Cerebellar cortex (tissue), 1 donor: ENCODE data around the gene SULT4A1.
A peak's percentile ranks its signal among the peaks of the same experiment; 100 is the strongest.
"Not testable (repeated sequence)": the region's sequence is repeated elsewhere in the genome, so short reads cannot be mapped to it uniquely, and the experiment has no call there.

Experiments
- DNase-seq: peaks from one replicate; pipeline ENCODE4 v3.0.0-alpha.2; 2015; ENCODE audit warnings: low spot score

The SULT4A1 gene, protein sequence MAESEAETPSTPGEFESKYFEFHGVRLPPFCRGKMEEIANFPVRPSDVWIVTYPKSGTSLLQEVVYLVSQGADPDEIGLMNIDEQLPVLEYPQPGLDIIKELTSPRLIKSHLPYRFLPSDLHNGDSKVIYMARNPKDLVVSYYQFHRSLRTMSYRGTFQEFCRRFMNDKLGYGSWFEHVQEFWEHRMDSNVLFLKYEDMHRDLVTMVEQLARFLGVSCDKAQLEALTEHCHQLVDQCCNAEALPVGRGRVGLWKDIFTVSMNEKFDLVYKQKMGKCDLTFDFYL

DNA sequence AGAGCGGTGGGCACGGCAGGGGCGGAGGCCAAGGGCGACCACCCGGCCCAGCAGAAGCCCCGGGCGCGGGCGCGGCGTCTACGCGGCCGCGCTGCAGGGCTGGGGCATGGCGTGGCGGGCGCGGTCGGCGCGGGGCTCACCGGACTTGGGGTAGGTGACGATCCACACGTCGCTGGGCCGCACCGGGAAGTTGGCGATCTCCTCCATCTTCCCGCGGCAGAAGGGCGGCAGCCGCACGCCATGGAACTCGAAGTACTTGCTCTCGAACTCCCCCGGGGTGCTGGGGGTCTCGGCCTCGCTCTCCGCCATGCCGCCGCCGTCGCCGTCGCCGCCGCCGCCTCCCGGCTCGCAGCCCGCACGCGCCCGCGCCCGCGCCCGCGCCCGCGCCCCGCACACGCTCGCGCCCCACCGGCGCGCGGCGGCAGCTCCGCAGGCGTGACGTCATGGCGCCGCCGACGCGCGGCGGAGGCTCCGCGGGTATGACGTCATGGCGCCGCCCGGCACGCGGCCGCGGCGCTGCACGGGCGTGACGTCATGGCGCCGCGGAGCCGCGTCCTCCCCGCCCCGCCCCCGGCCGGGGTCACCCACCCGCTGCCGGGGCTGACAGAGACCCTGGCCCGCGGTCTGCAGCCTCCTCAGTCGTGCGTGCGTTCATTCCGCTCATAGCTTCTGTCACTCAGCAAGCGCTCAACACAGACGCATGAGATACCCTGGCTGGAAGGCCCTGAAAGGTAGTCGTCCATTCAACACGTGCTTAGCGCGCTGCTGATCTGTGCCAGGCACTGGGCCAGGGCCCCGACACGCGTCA, at the start of gene SULT4A1:
SULT4A1 (minus strand) TSS at position 440 of the 808 bp plus-strand sequence; CDS start at position 309, 131 bp downstream.
- DNase-seq, result peak; percentile 55

DNA sequence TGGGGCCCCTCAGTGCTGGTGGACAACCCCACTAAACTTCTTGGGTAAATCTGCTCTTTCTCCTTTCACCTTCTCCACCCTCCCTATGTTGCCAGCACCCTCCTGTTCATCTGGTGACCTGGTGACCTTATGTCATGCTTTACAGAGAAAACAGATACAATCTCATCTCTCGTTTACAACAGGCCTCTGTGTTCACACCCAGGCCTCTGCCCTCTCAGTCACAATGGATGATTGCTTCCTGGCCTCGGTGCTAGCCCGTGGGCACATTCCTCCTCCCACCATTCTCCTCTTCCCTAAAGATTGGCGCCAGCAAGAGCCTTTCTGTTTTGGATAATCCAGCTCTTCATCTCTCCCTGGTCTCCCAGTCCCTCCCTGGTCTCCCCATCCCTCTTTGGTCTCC, 49.0 kb upstream of the SULT4A1 start:
- DNase-seq, result no peak

DNA sequence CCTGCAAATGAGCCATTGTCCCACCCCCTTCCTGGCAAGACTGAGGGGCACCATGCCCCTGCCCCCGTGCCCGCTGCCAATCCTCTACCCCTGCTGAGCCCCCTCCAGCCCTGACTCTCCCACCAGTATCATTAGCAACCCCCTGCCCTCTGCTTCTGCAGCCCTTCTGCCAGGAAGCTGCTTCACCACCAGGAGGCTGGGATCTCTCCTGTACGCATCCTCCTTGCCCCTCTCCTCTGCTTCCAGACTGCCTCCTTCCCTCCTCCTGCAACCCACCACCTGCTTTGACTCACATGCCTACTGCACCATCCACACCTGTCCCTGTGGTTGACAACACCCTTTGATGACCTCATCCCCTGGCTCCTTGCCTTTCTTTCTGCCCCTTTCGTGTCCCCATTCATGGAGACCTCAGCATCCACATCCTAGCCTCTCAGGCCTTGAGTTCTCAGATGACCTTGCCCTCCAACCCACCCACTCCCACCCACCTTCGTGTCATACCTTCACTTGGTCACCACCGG, 47.9 kb upstream of the SULT4A1 start:
- DNase-seq, result no peak

DNA sequence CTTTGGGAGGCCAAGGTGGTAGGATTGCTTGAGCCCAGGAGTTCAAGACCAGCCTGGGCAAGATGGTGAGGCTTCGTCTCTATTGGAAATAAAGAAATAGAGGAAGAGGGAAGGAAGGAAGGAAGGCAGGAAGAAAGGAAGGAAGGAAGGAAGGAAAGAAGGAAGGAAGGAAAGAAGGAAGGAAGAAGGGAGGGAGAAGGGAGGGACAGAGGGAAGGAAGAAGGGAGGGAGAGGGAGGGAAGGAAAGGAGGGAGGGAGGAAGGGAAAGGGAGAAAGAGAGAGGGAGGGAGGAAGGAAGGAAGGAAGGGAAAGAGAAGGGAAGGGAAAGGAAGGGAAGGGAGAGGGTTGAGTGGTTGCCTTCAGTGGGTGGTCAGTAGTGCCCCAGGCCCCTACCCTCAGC, 47.4 kb upstream of the SULT4A1 start:
- DNase-seq, result no peak

DNA sequence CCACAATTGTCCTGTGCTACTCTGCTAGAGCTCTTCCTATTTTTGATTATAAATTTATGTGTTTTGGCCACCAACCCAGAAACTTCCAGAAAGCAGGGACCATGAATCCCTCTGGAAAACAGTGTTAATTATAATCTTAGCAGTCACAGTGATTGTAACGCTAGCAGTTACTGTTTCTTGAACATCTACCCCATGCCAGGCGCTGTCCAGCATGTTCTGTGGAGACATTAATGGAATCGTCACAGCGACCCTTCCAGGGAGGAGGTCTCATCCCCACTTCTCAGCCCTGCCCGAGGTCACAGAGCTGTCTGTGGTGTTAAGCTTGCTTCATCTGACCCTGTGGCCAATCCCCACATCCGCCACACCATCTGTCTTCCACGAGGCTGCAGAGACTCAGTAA, 43.4 kb upstream of the SULT4A1 start:
- DNase-seq, result no peak

DNA sequence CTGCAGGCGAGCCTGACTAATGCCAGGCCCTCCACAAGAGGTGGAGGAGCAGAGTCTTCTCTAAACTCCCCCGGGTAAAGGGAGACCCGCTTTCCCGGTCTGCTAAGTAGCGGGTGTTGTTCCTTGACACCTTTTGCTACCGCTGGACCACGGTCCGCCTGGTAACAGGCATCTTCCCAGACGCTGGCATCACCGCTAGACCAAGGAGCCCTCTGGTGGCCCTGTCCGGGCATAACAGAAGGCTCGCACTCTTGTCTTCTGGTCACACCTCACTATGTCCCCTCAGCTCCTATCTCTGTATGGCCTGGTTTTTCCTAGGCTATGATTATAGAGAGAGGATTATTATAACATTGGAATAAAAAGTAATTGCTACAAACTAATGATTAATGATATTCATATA, 42.1 kb upstream of the SULT4A1 start:
- not testable (repeated sequence) for DNase-seq

DNA sequence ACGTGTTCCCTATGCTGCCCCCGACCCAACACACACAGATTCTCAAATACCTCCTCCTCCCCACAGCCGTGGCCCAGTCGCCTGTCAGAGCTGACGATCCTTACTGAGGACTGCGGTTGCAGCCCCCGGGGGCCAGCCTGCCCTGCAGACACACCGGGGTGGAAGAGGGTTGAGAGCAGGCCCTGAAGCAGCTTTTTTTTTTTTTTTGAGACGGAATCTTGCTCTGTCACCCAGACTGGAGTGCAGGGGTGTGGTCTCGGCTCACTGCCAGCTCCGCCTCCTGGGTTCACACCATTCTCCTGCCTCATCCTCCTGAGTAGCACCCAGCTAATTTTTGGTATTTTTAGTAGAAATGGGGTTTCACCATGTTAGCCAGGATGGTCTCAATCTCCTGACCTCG, 40.7 kb upstream of the SULT4A1 start:
- not testable (repeated sequence) for DNase-seq

DNA sequence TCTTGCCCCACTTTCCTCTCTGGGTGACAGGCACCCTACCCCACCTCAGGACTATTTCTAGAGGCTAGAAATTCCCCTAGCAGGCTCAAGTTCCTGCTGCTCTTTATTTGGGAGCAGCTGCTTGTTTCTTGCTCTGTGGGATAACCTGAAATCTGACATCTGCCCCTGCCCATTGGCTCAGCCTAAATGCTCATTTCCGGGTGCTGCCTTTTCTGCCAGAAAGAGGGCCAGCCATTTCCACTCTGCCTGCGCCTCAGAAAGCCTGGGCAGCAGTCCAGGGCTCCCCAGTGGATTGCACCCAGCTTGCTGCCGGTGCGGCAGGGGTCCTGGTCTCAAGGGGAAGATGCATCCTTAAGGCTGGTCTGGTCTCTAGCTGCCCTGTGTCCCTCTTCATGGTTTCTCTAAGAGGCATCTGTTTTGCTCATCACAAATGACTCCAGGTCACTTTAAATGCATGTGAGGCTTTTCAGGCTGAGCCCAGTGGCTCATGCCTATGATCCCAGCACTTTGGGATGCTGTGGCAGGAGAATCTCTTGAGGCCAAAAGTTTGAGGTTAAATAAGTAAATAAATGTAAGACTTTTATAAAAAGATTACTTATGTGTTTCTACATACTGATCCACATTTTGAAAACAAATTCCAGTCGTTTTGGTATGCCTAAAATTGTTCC, 39.8 kb upstream of the SULT4A1 start:
- no peak for DNase-seq

DNA sequence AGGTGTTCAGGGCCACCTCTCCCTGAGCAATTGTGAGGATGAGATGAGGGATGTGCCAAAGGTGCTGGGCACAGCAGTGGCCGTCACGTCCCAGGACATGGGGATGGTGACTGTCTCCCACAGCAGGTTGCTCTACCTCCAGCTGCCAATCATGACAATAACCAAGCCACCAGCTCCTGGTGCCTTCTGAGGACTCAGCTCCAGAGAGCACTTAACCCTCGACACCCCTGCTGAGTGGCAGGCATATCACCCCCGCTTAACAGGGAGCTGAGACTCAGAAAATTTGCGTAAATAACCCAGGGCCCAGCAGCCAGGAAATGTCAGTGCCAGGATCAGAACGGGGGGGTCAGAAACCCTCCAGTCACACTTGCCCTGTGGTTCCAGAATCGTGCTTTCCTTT, 37.9 kb upstream of the SULT4A1 start:
- no peak for DNase-seq

DNA sequence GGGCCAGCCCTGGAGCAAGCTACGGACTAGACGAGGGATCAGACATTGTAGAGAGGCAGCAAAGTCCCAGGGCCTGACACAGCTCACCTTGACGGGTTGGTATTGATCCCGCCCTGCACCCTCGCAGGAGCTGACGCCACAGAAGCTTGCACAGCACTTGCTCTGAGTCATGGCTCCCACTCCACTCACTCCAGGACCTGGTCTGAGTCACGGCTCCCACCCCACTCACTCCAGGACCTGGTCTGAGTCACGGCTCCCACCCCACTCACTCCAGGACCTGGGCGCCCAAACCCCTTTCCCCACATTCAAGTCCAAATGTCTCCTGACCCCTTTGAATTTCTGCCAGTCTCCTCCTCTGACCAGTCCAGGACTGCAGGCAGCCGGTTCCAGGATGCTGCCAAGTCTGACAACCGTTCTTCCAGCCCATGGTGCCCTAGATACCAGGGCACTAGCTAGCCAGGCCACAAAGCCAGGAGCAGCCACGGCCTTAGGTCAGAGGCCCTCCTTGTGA, 35.5 kb upstream of the SULT4A1 start:
- no peak for DNase-seq

DNA sequence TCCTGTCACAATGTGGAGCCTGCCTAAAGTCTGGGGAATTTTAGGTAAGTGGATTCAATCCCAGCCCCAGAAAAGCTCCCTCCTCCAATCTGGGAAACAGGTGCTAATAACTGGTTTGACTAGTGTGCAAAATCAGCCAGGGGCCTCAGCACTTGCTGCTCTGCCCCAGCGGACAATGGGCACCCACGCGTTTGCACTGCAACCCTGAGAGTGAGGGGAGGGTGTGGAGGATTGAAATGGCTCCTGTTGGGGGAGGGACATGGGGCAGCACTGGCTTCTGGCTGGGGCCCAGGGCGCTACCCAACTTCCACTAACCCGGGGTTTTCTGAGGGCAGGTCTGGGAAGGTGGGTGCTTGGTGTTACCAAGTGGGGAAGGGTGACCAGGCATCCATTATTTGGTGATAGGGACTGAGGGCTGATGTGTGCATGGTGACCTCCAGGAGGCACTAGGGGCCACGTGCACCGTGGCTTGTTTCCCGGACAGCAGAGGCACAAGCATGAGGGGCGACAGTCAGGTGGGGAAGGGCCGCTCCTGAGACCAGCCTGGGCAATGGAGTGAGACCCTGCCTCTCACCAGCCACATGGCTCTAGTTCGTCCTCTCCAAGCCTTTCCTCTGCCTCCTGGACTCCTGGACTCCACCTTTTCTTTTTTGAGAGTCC, 33.8 kb upstream of the SULT4A1 start:
- DNase-seq, result no peak

DNA sequence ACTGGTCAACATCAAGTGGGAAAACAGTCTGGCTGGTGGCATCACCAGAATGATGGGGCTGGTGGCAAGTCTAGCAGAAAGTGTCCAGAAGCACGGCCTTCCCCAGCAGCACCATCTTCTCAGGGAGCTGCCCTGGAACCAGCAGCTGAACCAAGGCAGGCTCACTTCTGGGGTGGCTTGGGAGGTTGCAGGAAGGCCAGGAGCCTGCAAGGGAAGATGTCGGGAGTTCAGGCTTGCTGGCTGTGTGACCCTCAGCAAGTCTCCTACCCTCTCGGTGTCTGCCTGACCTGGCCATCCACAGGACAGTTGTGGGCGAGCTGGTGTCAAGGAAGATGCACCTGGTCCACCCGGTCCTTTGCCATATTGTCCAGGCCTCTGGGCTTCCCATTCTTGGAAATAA, 31.8 kb upstream of the SULT4A1 start:
- DNase-seq, result no peak

DNA sequence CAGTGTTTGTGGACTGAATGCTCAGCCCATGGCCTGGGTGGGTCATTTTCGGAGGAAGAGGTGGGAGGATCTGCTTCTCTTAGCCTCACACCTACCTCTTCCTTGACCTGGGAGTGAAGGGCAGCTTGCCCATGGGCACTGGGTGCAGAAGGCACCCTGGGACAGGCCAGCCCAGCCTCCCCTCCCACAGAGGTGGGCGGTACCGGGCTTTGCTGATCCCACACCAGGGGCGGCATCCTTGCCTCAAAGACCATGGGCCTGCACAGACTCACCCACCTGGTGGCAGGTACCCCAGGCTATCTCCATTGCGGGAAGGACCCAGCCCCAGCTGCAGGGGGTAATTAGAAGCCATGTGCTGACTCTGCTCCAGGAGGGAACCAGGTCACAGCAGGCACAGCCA, 31.0 kb upstream of the SULT4A1 start:
- DNase-seq, result no peak

DNA sequence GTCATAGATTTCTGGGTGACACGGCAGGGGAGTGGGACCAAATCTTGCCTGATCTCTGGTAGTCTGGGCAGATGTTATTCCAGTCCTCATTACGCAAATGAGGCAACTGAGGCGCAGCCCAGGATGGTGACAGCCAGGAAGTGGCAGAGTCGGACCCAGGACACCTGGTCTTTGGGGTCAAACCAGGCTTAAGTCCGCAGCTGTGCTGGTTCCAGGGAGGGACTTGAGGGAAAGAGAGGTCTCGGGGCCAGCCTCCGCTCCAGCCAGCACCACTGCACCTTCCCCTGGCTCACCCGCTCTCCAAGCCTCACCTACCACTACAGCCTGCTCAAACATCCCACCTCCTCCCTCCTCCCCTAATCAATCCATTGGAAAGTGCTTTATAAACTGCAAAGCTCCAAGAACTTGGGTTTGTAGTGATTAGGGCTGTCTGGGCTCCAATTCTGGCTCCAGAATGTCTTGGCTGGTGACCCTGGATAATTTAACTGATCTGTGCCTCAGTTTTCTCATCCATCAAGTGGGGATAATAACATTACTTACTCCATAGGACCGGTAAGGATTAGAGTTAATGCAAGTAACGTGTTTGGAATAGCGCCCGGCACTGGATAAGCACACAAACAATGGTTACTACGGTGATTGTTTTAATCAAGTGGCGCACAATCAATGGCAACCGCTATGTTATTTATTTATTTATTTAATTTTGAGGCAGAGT, 30.0 kb upstream of the SULT4A1 start:
- DNase-seq, result no peak

DNA sequence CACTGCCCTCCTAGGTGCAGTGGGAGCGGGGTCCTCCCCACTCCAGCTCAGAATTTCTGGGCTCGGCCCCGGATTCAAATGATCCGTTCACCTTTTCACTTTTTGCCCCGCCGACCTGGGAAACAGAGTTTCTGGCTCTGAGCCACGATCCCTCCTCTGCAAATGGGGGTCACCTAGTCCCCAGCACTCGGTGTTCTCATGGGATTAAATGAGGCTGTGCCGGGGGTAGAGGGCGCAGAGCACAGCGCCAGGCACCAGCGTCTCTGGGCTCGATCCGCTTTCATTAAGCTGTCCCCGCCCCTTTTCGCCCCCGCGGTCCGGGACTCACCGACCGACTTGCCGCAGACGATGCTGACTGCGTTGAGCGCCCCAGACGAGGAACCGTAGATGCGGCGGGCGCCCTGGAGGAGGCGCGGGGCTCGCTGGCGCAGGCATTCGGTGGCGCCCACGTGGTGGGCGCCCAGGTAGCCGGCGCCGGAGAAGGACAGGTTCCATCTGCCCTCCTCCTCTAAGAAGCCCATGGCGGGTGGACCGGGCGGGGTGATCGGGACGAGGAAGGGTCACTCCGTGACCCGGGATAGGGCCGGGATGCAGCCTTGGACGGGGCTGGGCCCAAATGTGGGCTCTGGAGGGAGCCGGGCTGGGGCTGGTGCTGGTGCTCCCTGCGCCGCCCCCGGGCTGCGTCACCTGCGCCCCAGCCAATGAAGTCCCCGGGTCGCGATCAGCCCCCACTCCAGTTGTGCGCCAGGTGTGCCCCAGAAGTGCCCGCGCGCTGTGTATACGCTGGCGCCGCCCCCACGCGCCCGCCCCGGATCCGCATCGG, 29.3 kb upstream of the SULT4A1 start, which contains the start of gene PNPLA5:
PNPLA5 (minus strand) TSS at position 654 of the 823 bp plus-strand sequence; CDS start at position 521, 133 bp downstream.
- DNase-seq, result no peak

DNA sequence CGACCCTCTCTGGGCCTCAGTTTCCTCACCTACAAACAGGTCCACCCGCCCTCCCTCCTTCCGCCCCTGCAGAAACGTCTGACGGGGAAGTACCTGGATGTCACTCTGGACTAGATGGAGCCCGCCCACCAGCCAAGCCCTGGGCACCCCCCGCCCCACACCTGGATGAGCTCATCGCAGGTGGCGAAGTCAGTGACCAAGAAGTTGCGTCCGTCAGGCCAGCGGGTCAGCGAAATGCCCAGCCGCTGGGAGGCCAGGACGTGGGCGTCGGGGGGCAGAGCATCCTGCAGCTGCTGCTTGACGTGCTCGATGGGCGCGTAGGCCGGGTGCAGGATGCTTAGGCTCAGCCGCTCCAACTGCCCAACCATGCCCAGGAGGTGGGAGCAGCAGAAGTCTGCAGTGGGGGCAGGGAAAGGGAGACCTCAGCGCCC, 28.6 kb upstream of the SULT4A1 start:
- no peak for DNase-seq

DNA sequence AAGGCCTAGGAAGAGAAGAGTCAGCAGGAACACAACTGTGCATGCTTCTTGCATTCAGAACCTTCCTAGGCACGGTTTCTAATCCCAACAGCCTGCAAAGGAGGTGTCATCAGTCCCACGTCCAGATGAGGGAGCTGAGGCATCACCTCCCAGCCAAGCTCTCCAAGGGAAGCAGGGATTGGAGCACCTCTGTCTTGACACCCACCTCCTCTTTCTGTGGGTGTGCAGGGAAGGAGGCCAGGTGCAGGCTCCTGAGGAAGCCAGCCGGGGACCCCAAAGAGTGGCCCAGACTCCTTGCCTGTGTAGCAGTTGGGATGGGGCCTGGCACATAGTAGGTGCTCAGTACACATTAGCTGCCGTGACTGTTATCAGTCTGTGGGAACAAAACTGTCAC, 27.5 kb upstream of the SULT4A1 start:
- DNase-seq, result peak; percentile 14

DNA sequence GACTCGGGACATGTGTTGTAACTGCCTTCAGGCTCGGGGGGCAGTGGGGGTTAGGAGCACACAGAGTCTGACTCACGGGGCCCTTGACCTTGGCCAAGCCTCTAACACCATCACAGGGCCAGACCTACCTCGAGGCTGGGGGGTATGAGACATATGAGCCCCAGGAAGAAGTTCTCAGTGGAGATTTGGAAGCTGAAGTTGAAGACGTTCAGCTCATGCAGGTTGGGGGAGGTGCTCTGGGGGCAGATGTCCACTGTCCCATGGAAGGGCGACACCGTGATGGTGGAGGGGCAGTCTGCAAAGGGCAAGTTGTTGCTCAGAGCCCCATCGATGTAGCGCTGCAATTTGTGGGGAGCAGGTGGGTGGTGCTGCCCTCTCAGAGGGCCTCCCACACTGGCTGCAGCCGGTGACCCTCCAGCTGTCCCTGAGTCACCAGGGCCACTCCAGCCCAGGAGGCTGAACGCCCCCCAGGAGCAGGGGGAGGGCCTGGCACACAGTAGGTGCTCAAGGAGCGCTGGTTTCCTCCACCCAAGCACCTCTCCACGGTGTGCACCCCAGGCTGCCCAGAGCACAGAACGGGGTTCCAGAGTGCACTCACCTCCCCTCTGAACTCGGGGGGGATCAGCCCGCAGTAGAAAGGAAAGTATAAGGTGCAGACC, 27.0 kb upstream of the SULT4A1 start:
- no peak for DNase-seq

DNA sequence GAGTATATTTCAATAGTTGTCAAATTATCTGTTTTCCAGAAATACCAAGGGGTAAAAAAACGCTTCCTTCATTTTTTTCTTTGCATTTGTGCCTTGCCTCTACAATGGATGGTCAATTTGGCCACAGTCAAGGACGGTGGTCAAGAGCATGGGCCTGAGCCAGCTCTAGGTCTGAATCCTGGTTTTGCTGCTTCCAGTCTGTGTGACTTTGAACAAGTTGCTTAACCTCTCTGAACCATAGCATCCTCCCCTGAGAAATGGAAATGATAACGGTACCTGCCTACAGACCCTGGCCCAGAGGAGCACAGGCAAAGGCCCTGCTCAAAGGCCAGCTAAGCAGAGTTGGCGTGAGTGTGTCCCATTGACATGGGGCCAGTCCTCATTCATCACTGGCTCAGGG, 26.4 kb upstream of the SULT4A1 start:
- no peak for DNase-seq

DNA sequence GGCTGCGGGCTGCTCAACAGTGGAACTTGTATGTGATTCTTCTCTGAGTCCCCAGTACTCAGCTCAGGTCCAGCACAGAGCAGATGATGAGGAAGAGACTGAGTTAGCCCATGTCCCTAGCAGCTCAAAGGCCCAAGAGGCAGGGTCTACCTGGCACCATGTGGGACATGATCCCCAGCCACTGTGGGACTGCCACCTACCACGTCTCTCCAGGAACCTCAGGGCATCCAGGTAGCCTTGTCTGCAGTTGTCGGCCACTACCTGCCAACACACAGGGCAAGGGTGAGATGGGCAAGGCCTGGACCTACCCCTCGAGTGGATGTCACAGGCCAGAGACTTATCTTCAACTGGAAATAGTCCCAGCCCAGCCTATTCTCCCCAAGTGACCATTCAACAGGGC, 25.1 kb upstream of the SULT4A1 start:
- DNase-seq, result no peak
